Mucosa of descending colon (tissue), 3 donors: ENCODE results near the gene PIM2. TPM values are rescaled to one million over a fixed set of nuclear protein-coding genes. Genes with fewer than 3 reads are reported as not detected.

Experiments used
- ATAC-seq: fragments of 200-7000 bp; cut with Tn5 transposase; one replicate; pipeline ENCODE4 v1.9.1; 2020; ENCODE audit warnings: mild to moderate bottlenecking, moderate library complexity
- DNase-seq, 3 donors: peaks; one replicate each; pipeline ENCODE4 v3.0.0-alpha.2; 2020
- H3K36me3 ChIP-seq: fragments of 200-600 bp; one replicate; pipeline ENCODE4 v1.8.0; 2021; ENCODE audit warnings: low read depth, mild to moderate bottlenecking
- H3K4me1 ChIP-seq: fragments of 200-600 bp; one replicate; pipeline ENCODE4 v1.8.0; 2021; ENCODE audit warnings: low read depth, mild to moderate bottlenecking
- H3K4me3 ChIP-seq: fragments of 200-600 bp; one replicate; pipeline ENCODE4 v1.8.0; 2021; ENCODE audit warnings: mild to moderate bottlenecking
- H3K9me3 ChIP-seq: fragments of 200-600 bp; one replicate; pipeline ENCODE4 v1.8.0; 2021; ENCODE audit warnings: mild to moderate bottlenecking
- CTCF ChIP-seq: fragments of 200-600 bp; IDR thresholded peaks from one replicate; pipeline ENCODE4 v1.8.0; 2022; ENCODE audit warnings: antibody characterized with exemption, mild to moderate bottlenecking
- intact Hi-C, 2 donors: fragments of 100-400 bp; cut with DNase I in 1 of 2; cut with micrococcal nuclease in 1 of 2; formaldehyde crosslinking; loops; one replicate each; pipeline versions ENCODE4 v1.11.0 to v1.11.1; 2022; cut with DNase I, micrococcal nuclease
- long read RNA-seq, 2 donors: library from polyadenylated mRNA; unstranded; transcript quantifications; one replicate each; pipeline ENCODE4 v2.0.0, GENCODE V29; 2019 to 2021
- total RNA-seq, 3 donors: library from RNA; stranded (reverse); fragmentation: NEBNext Ultra II Directional in 2 of 3; extraction: Animal tissue kit (Norgen Biotek cat#: 25700) in 2 of 3; gene quantifications; one replicate each; pipeline versions ENCODE4 v1.2.1 to v1.2.4, GENCODE V29; 2021 to 2023
- donor health status: DM: no; HTN: no; CAD: no; lungs with moderate emphysema.
- donor health status: DM: no; HTN: no; CAD: no.
- donor health status: DM: no; HTN: yes; CAD: no.

PIM2 gene
- total RNA-seq: 10 to 100 TPM; 10.5 to 30.0 (median 20.5) TPM
- long read RNA-seq, donor 1, transcript PIM2-201 (6 exons, 2,075 nt): major isoform, 5 of 9 reads
- long read RNA-seq, donor 1, partial matches to known transcripts: 2 of 9 reads
- long read RNA-seq, donor 1, other reads (novel, unspliced or antisense): 2 of 9 reads
- long read RNA-seq, donor 2, transcript PIM2-201 (6 exons, 2,075 nt): major isoform, 6 of 11 reads
- long read RNA-seq, donor 2, partial matches to known transcripts: 0 of 11 reads
- long read RNA-seq, donor 2, other reads (novel, unspliced or antisense): 5 of 11 reads

GRCh38 chrX:48918643-48919340 lies at the start of gene PIM2:
TSS of gene PIM2 (minus strand) at chrX:48919024. CDS start at chrX:48918834, 190 bp downstream.
- Histone ChIP-seq H3K9me3 (no peaks in the 10 kb centered on the region), H3K4me3 (peak within 1 kb of the TSS; percentile 38), H3K4me1 (no peaks in the 10 kb centered on the region), H3K36me3 (no peaks in the 10 kb centered on the region)
- ATAC-seq (peak; percentile 87), DNase-seq (peak; percentile 91 to 96 (median 93))
- intact Hi-C loops: no loop called here
- TF ChIP-seq CTCF: no peak

GRCh38 chrX:48968377-48968776 lies 49.6 kb upstream of the PIM2 start:
- H3K9me3 ChIP-seq: no peaks in the 10 kb centered on the region
- H3K4me3 ChIP-seq: no peak overlapping the region
- no peaks in the 10 kb centered on the region for H3K36me3 ChIP-seq
- ATAC-seq: no peak
- intact Hi-C loops: no loop called here
- H3K4me1 ChIP-seq: no peaks in the 10 kb centered on the region
- no peak for TF ChIP-seq CTCF
- no peak for DNase-seq

GRCh38 chrX:48966796-48967579 lies 48.2 kb upstream of the PIM2 start:
- no peak for TF ChIP-seq CTCF
- Histone ChIP-seq H3K4me3 (no peak overlapping the region), H3K4me1 (no peaks in the 10 kb centered on the region), H3K9me3 (no peaks in the 10 kb centered on the region), H3K36me3 (no peaks in the 10 kb centered on the region)
- DNase-seq (no peak), ATAC-seq (no peak)
- intact Hi-C loops: no loop called here

GRCh38 chrX:48965959-48966358 lies 47.1 kb upstream of the PIM2 start:
- ATAC-seq (no peak), DNase-seq (no peak)
- TF ChIP-seq CTCF: no peak
- no peaks in the 10 kb centered on the region for H3K9me3 ChIP-seq
- intact Hi-C loops: no loop called here
- no peaks in the 10 kb centered on the region for H3K36me3 ChIP-seq
- no peak overlapping the region for H3K4me3 ChIP-seq
- no peaks in the 10 kb centered on the region for H3K4me1 ChIP-seq

- Histone ChIP-seq H3K4me1 (no peaks in the 10 kb centered on the region), H3K36me3 (no peaks in the 10 kb centered on the region), H3K4me3 (no peak overlapping the region), H3K9me3 (no peaks in the 10 kb centered on the region)
- ATAC-seq: no peak
- intact Hi-C loops: no loop called here
- TF ChIP-seq CTCF: no peak
- no peak for DNase-seq
Measured at GRCh38 chrX:48961585-48962091, 42.8 kb upstream of the PIM2 start.
